Measurements from ENCODE around the gene ALOXE3. TPM values are rescaled to one million over a fixed set of nuclear protein-coding genes. Genes with fewer than 3 reads are reported as not detected.

ALOXE3 gene
- total and polyA plus RNA-seq, 2 donors = 1.2 TPM; not detected in 1

DNA sequence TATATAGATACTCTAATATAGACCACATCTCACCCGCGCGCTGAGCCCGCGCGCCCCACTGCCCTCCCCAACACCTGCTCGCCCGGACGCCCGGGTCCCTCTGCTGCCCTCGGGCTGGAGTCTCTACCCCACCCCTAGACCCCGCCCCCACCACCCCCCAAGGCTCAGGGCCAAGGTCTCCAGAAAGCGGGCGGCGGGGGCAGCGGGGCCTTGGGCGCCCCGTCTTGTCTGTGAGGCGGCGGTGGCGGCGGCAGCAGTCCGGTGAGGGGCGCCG is 3.0 kb upstream of the ALOXE3 start:
- H3K4me3 ChIP-seq (ENCODE audit: low read length in 2 of 2) = peak overlapping the region in 1 of 2 donors; percentile 44
- peaks cover 0 to 22% of the 10 kb centered on the region in 2 donors for H3K9me3 ChIP-seq (ENCODE audit: control insufficient read depth in 2 of 2, insufficient read depth in 1 of 2, low read length in 1 of 2)
- no peak overlapping the region for H3K27ac ChIP-seq (ENCODE audit: low read depth in 1 of 2, low read length in 1 of 2)
- under 1% methylated on average over 25 of the region's 25 CpGs for WGBS
- peaks cover 35 to 79% of the 10 kb centered on the region in 2 donors for H3K4me1 ChIP-seq (ENCODE audit: control insufficient read depth in 2 of 2, insufficient read depth in 2 of 2, low read length in 2 of 2)
- no peaks in the 10 kb centered on the region for H3K36me3 ChIP-seq (ENCODE audit: control insufficient read depth in 2 of 2, insufficient read depth in 2 of 2, low read length in 1 of 2)
- H3K27me3 ChIP-seq (ENCODE audit: control insufficient read depth in 2 of 2, insufficient read depth in 1 of 2, low read length in 1 of 2) = peaks cover 64 to 93% of the 10 kb centered on the region in 2 donors
- no peak for DNase-seq (ENCODE audit: low read depth in 6 of 9, low spot score in 9 of 9)

DNA sequence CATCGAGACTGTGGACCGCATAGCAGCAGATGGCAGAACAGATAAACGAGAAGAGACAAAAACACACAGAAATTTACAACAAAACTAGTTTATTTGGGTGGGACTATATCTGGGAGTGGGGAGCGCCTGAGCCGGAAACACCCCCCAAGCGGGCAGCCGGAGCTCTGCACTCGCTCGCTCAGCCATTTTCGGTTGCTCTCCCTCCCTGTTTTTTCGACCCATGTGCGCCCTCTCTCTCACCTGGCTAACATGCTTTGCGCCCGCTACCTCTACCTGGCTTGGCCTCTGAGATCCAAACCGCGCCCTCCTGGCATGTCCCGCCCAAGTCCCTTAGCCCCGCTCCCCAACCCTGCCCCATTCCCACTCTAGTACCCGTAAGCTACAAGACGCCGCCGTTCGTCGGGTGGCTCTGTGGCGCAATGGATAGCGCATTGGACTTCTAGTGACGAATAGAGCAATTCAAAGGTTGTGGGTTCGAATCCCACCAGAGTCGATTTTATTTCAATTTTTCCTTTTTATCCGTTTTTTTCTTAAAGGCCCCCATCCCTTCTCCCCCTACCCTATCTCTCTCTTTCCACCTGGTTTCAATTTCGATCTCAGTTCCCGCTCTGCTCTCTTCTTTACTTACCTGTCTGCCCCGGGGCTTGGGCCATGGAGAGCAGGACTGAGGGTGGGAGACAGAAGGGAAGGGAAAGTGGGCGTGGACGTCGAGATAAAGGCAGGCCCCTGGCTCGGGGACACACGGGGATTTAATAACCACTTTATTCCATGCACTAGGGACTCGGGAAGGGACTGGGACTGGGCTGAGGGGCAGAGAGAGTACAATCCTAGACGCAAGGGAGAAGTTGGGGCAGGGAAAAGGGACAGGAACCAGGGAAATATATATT is 2.4 kb upstream of the ALOXE3 start:
- WGBS = under 1% methylated on average over 40 of the region's 40 CpGs

DNA sequence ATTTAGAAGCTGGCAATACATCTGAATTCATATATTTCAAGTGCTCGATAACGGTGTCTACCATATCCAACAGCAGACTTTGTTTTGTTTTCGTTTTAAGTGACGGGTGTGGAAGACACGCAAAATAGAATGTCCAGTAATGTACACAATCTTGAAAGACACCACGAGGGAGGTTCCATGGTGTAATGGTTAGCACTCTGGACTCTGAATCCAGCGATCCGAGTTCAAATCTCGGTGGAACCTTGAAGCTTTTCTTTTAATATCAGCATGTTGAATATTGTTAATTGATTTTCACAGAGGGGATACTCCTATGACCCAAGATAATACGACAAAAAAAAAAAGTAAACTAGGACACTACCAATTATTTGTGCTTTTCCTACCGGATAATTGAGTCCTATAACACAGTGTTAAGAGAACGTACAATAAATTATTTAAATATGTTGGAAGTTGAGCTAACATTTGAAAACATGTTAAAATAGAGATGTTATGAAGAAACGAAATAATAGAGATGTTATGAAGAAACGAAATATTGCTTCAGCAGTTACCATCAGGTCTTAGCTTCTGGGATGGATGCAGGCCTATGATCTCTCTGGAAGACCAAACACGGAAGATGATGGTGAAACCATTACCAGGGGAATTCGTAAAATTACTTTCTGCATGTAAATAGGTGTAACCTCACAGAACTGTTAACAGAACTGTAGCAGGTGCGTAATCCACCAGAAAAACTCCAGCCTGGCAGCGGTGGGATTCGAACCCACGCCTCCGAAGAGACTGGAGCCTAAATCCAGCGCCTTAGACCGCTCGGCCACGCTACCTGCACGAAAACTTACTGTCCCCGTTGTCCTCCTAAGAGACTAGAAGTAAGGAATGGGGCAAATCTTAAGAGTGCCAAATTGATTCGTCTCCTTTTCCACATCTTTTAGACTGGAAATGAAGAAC is 1.5 kb upstream of the ALOXE3 start:
- H3K27ac ChIP-seq (ENCODE audit: low read depth in 1 of 2, low read length in 1 of 2) = peak overlapping the region in 1 of 2 donors; percentile 50
- 1% methylated on average over 28 of the region's 28 CpGs for WGBS
- DNase-seq (ENCODE audit: low read depth in 6 of 9, low spot score in 9 of 9) = peak; percentile 65 to 93 (median 85)
- H3K4me1 ChIP-seq (ENCODE audit: control insufficient read depth in 2 of 2, insufficient read depth in 2 of 2, low read length in 2 of 2) = peaks cover 31 to 65% of the 10 kb centered on the region in 2 donors
- no peaks in the 10 kb centered on the region for H3K36me3 ChIP-seq (ENCODE audit: control insufficient read depth in 2 of 2, insufficient read depth in 2 of 2, low read length in 1 of 2)
- peak overlapping the region; percentile 54 to 60 for H3K4me3 ChIP-seq (ENCODE audit: low read length in 2 of 2)
- H3K9me3 ChIP-seq (ENCODE audit: control insufficient read depth in 2 of 2, insufficient read depth in 1 of 2, low read length in 1 of 2) = peaks cover 0 to 22% of the 10 kb centered on the region in 2 donors
- H3K27me3 ChIP-seq (ENCODE audit: control insufficient read depth in 2 of 2, insufficient read depth in 1 of 2, low read length in 1 of 2) = peaks cover 67 to 93% of the 10 kb centered on the region in 2 donors

More for the DNA sequence above, 2.4 kb upstream of the ALOXE3 start:
- Histone ChIP-seq H3K9me3 (ENCODE audit: control insufficient read depth in 2 of 2, insufficient read depth in 1 of 2, low read length in 1 of 2) (peaks cover 0 to 22% of the 10 kb centered on the region in 2 donors), H3K27me3 (ENCODE audit: control insufficient read depth in 2 of 2, insufficient read depth in 1 of 2, low read length in 1 of 2) (peaks cover 70 to 93% of the 10 kb centered on the region in 2 donors), H3K36me3 (ENCODE audit: control insufficient read depth in 2 of 2, insufficient read depth in 2 of 2, low read length in 1 of 2) (no peaks in the 10 kb centered on the region), H3K4me1 (ENCODE audit: control insufficient read depth in 2 of 2, insufficient read depth in 2 of 2, low read length in 2 of 2) (peaks cover 35 to 74% of the 10 kb centered on the region in 2 donors), H3K27ac (ENCODE audit: low read depth in 1 of 2, low read length in 1 of 2) (peak overlapping the region in 1 of 2 donors; percentile 29), H3K4me3 (ENCODE audit: low read length in 2 of 2) (peak overlapping the region; percentile 30 to 44)
- peak in 1 of 9 donors; percentile 8 for DNase-seq (ENCODE audit: low read depth in 6 of 9, low spot score in 9 of 9)

DNA sequence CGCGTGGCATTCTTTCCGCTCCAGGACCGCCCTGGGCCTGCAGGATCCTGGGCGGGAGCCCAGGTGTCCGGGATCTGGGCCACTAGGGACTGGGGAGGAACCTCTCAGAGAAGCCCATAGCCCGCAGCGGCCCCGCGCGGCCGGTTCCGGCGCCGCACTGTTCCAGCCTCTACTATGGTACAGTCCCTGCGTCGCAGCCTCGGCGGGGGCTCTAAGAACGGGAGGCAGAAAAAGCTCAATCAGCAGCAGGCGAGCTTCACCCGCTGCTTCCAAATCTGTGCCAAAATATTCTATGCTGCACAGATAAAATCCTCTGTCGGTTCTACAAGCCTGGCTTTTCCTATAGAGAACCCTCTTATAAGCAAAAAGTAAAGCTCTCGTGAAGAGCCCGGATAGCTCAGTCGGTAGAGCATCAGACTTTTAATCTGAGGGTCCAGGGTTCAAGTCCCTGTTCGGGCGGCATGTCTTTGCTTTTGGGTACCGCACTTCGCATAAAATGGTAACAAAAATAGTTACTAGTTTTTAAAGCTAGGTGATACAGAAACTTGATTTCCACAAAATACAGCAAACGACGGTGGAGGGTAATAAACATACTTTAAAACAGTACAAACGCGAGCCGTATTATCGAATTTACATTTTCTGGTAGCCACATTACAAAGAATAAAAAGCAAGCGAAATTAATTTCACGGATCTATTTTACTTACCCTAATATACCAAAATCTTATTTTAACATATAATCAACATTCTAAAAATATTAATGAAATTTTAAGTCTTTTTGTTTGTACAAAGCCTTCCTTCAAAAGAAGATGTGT is 661 bp upstream of the ALOXE3 start:
- Histone ChIP-seq H3K4me1 (ENCODE audit: control insufficient read depth in 2 of 2, insufficient read depth in 2 of 2, low read length in 2 of 2) (peaks cover 24 to 56% of the 10 kb centered on the region in 2 donors), H3K36me3 (ENCODE audit: control insufficient read depth in 2 of 2, insufficient read depth in 2 of 2, low read length in 1 of 2) (no peaks in the 10 kb centered on the region), H3K27ac (ENCODE audit: low read depth in 1 of 2, low read length in 1 of 2) (peak overlapping the region; percentile 50 to 70), H3K27me3 (ENCODE audit: control insufficient read depth in 2 of 2, insufficient read depth in 1 of 2, low read length in 1 of 2) (peaks cover 61 to 93% of the 10 kb centered on the region in 2 donors), H3K4me3 (ENCODE audit: low read length in 2 of 2) (peak overlapping the region; percentile 54 to 60), H3K9me3 (ENCODE audit: control insufficient read depth in 2 of 2, insufficient read depth in 1 of 2, low read length in 1 of 2) (peaks cover 0 to 17% of the 10 kb centered on the region in 2 donors)
- peak; percentile 59 to 93 (median 79) for DNase-seq (ENCODE audit: low read depth in 6 of 9, low spot score in 9 of 9)
- under 1% methylated on average over 38 of the region's 38 CpGs for WGBS

DNA sequence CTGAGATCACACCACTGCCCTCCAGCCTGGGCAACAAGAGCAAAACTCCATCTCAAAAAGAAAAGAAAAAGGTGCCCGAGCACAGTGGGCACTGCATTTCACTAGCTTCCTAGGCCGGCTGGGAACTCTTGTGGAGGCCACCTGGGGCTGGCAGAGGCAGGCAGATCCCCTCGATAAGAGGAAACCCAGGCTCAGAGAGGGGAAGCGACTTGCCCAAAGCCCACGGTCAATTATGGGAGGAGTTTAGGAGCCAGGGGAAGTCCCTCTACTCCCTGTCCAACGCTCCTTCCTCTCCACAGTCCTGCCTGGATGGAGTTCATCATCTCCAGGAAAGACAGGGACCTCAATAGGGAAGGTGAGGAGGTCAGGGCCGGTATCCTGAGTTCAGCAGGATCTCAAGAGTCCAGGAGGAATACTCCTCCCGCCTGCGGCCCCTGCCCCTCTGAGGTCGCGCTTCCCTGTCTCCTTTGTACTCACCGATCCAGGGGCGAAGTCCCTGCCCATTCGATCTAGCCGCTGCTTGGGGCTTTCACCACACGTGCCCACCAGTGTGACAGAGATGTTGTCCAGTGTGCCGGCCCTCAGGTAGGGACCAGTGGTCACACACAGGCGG is 841 bp downstream of the ALOXE3 start:
- H3K9me3 ChIP-seq (ENCODE audit: control insufficient read depth in 2 of 2, insufficient read depth in 1 of 2, low read length in 1 of 2) = peaks cover 0 to 9% of the 10 kb centered on the region in 2 donors
- no peak for DNase-seq (ENCODE audit: low read depth in 6 of 9, low spot score in 9 of 9)
- WGBS = 4% methylated on average over 18 of the region's 18 CpGs
- H3K27me3 ChIP-seq (ENCODE audit: control insufficient read depth in 2 of 2, insufficient read depth in 1 of 2, low read length in 1 of 2) = peaks cover 47 to 92% of the 10 kb centered on the region in 2 donors
- no peaks in the 10 kb centered on the region for H3K36me3 ChIP-seq (ENCODE audit: control insufficient read depth in 2 of 2, insufficient read depth in 2 of 2, low read length in 1 of 2)
- peak overlapping the region; percentile 5 to 54 for H3K4me3 ChIP-seq (ENCODE audit: low read length in 2 of 2)
- H3K4me1 ChIP-seq (ENCODE audit: control insufficient read depth in 2 of 2, insufficient read depth in 2 of 2, low read length in 2 of 2) = peaks cover 14 to 41% of the 10 kb centered on the region in 2 donors
- no peak overlapping the region for H3K27ac ChIP-seq (ENCODE audit: low read depth in 1 of 2, low read length in 1 of 2)

DNA sequence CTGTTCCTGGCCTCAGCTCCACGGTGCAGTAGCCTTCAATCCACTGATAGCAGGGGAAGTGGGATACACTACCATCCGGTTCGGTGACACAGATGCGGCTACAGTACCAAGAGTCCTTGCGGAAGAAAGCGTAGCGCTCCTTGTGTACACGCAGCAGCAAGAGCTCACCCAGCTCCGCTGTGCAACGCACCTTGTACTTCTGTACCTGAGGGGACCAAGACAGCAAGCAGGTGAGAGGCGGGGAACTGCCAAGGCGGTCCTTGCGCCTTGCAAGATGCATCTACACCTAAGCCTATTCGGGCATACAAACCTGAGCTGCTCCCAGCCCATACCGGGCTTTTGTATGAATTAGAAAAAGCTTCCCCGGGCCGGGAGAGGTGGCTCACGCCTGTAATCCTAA is 1.5 kb downstream of the ALOXE3 start:
- no peaks in the 10 kb centered on the region for H3K36me3 ChIP-seq (ENCODE audit: control insufficient read depth in 2 of 2, insufficient read depth in 2 of 2, low read length in 1 of 2)
- no peak for DNase-seq (ENCODE audit: low read depth in 6 of 9, low spot score in 9 of 9)
- peaks cover 0 to 9% of the 10 kb centered on the region in 2 donors for H3K9me3 ChIP-seq (ENCODE audit: control insufficient read depth in 2 of 2, insufficient read depth in 1 of 2, low read length in 1 of 2)
- WGBS = 58% methylated on average over 18 of the region's 18 CpGs
- peaks cover 40 to 92% of the 10 kb centered on the region in 2 donors for H3K27me3 ChIP-seq (ENCODE audit: control insufficient read depth in 2 of 2, insufficient read depth in 1 of 2, low read length in 1 of 2)
- H3K4me3 ChIP-seq (ENCODE audit: low read length in 2 of 2) = no peak overlapping the region
- H3K4me1 ChIP-seq (ENCODE audit: control insufficient read depth in 2 of 2, insufficient read depth in 2 of 2, low read length in 2 of 2) = peaks cover 12 to 34% of the 10 kb centered on the region in 2 donors
- H3K27ac ChIP-seq (ENCODE audit: low read depth in 1 of 2, low read length in 1 of 2) = no peak overlapping the region

DNA sequence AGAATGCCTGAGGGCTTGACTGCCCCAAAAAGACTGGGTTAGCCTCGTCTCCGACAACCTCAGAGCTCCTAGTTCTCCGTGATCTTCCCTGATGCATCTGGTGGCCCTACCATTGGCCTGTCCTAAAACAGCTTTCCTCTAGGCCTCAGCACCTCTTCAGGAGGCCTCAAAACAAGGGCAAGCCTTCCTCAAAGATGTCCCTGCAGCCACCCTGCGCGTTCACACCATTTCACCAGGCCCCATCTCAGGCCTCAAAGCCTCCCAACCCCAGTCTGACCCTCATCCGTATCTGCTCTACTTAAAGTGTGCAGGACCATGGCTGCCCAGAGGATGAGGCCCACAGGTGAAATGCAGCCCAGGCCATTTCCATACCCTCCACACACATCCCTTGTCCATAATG is 7.4 kb downstream of the ALOXE3 start:
- peaks cover 25 to 79% of the 10 kb centered on the region in 2 donors for H3K27me3 ChIP-seq (ENCODE audit: control insufficient read depth in 2 of 2, insufficient read depth in 1 of 2, low read length in 1 of 2)
- no peak overlapping the region for H3K27ac ChIP-seq (ENCODE audit: low read depth in 1 of 2, low read length in 1 of 2)
- H3K9me3 ChIP-seq (ENCODE audit: control insufficient read depth in 2 of 2, insufficient read depth in 1 of 2, low read length in 1 of 2) = no peaks in the 10 kb centered on the region
- no peak overlapping the region for H3K4me3 ChIP-seq (ENCODE audit: low read length in 2 of 2)
- WGBS = 98% methylated on average over 6 of the region's 6 CpGs
- H3K4me1 ChIP-seq (ENCODE audit: control insufficient read depth in 2 of 2, insufficient read depth in 2 of 2, low read length in 2 of 2) = peaks cover 3 to 8% of the 10 kb centered on the region in 2 donors
- H3K36me3 ChIP-seq (ENCODE audit: control insufficient read depth in 2 of 2, insufficient read depth in 2 of 2, low read length in 1 of 2) = no peaks in the 10 kb centered on the region
- DNase-seq (ENCODE audit: low read depth in 6 of 9, low spot score in 9 of 9) = no peak

DNA sequence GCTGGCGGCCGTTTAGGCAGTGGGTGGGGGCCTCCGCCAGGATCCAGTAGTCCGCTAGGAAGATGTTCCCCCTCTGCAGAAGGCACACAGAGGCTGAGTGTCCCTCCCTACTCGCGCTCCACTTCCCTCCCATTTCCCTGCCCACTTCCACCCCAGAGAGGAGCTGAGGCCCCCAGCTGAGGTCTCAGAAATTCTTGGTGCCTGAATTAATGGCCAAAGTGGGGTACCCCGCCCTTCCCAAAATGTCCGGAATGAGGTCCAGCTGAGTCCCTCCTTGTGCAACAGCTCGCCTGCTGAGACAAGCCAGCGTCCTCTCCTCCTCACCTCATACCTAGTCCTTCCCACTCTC is 7.9 kb downstream of the ALOXE3 start:
- H3K27me3 ChIP-seq (ENCODE audit: control insufficient read depth in 2 of 2, insufficient read depth in 1 of 2, low read length in 1 of 2) = peaks cover 21 to 74% of the 10 kb centered on the region in 2 donors
- H3K36me3 ChIP-seq (ENCODE audit: control insufficient read depth in 2 of 2, insufficient read depth in 2 of 2, low read length in 1 of 2) = no peaks in the 10 kb centered on the region
- no peak overlapping the region for H3K4me3 ChIP-seq (ENCODE audit: low read length in 2 of 2)
- WGBS = 28% methylated on average over 10 of the region's 10 CpGs
- peaks cover 3 to 8% of the 10 kb centered on the region in 2 donors for H3K4me1 ChIP-seq (ENCODE audit: control insufficient read depth in 2 of 2, insufficient read depth in 2 of 2, low read length in 2 of 2)
- no peak overlapping the region for H3K27ac ChIP-seq (ENCODE audit: low read depth in 1 of 2, low read length in 1 of 2)
- no peak for DNase-seq (ENCODE audit: low read depth in 6 of 9, low spot score in 9 of 9)
- H3K9me3 ChIP-seq (ENCODE audit: control insufficient read depth in 2 of 2, insufficient read depth in 1 of 2, low read length in 1 of 2) = no peaks in the 10 kb centered on the region
